Suprapubic skin (tissue), 4 donors: ENCODE measurements around the gene SNX6. TPM values are rescaled to one million over a fixed set of nuclear protein-coding genes. Genes with fewer than 3 reads are reported as not detected.

Experiments
- DNase-seq, 2 donors: peaks; one replicate each; pipeline ENCODE4 v3.0.0-alpha.2; 2019; ENCODE audit warnings: low spot score in 2 of 2
- H3K27ac ChIP-seq: fragments of 200-600 bp; sonication (generic); one replicate; pipeline ENCODE4 v1.5.1; 2019
- H3K27me3 ChIP-seq: fragments of 200-600 bp; sonication (generic); one replicate; pipeline ENCODE4 v1.5.1; 2019
- H3K36me3 ChIP-seq: fragments of 200-600 bp; sonication (generic); one replicate; pipeline ENCODE4 v1.5.1; 2019
- H3K4me1 ChIP-seq: fragments of 200-600 bp; sonication (generic); one replicate; pipeline ENCODE4 v1.5.1; 2019
- H3K4me3 ChIP-seq: fragments of 200-600 bp; sonication (generic); one replicate; pipeline ENCODE4 v1.5.1; 2019; ENCODE audit warnings: mild to moderate bottlenecking
- H3K9me3 ChIP-seq: fragments of 200-600 bp; sonication (generic); one replicate; pipeline ENCODE4 v1.5.1; 2019
- CTCF ChIP-seq, 2 donors: fragments of 200-600 bp in 1 of 2; fragments of 450-650 bp in 1 of 2; sonication (generic) in 1 of 2; IDR thresholded peaks; one replicate each; pipeline ENCODE4 v1.5.1; 2016 to 2019; ENCODE audit warnings: antibody characterized with exemption in 2 of 2, mild to moderate bottlenecking in 1 of 2, moderate library complexity in 1 of 2
- EP300 ChIP-seq: sonication (generic); formaldehyde crosslinking; IDR thresholded peaks from one replicate; pipeline ENCODE4 v1.6.1; 2017; ENCODE audit warnings: antibody characterized with exemption
- POLR2A ChIP-seq, 2 donors: fragments of 450-650 bp; IDR thresholded peaks; one replicate each; pipeline ENCODE4 v1.6.1; 2017; ENCODE audit warnings: antibody characterized with exemption in 2 of 2, mild to moderate bottlenecking in 2 of 2, moderate library complexity in 2 of 2
- POLR2AphosphoS5 ChIP-seq, 3 donors: sonication (generic); formaldehyde crosslinking; IDR thresholded peaks; one replicate each; pipeline ENCODE4 v1.6.1; 2017; ENCODE audit warnings: antibody characterized with exemption in 3 of 3
- WGBS: methylation state at CpG from one replicate; pipeline ENCODE4 v1.1.5; 2018; 5-methylcytosine and 5-hydroxymethylcytosine counted together
- total RNA-seq, 4 donors: library from RNA; depleted of rRNA; stranded (reverse); fragments of >200 nt; gene quantifications; one replicate each; pipeline ENCODE4 v1.1.0, GENCODE V29; 2016

SNX6 gene
- total RNA-seq, 4 donors from 2014 or later, result 51.7 to 89.1 (median 70.9) TPM

GRCh38 chr14:34619471-34619870 lies 10.5 kb downstream of the SNX6 start:
- DNase-seq, result no peak
- Histone ChIP-seq H3K4me1 (peaks cover 14% of the 10 kb centered on the region), H3K27ac (no peak overlapping the region), H3K9me3 (no peaks in the 10 kb centered on the region), H3K36me3 (peaks cover 35% of the 10 kb centered on the region), H3K27me3 (no peaks in the 10 kb centered on the region), H3K4me3 (no peak overlapping the region)
- 78% methylated on average over 3 of the region's 3 CpGs for WGBS
- no peak for TF ChIP-seq EP300

GRCh38 chr14:34616360-34616759 lies 13.6 kb downstream of the SNX6 start:
- H3K36me3 ChIP-seq, result peaks cover 34% of the 10 kb centered on the region
- WGBS, result 91% methylated on average over 6 of the region's 6 CpGs
- H3K27ac ChIP-seq, result no peak overlapping the region
- DNase-seq, result no peak
- no peak for TF ChIP-seq CTCF (IDR thresholded peaks at IDR 0.05)
- TF ChIP-seq POLR2AphosphoS5 (IDR thresholded peaks at IDR 0.05), result no peak
- no peak for TF ChIP-seq EP300
- no peak for TF ChIP-seq POLR2A (IDR thresholded peaks at IDR 0.05)
- no peaks in the 10 kb centered on the region for H3K27me3 ChIP-seq
- no peaks in the 10 kb centered on the region for H3K9me3 ChIP-seq
- no peaks in the 10 kb centered on the region for H3K4me1 ChIP-seq
- H3K4me3 ChIP-seq, result no peak overlapping the region

- no peak for DNase-seq
- Histone ChIP-seq H3K4me1 (no peaks in the 10 kb centered on the region), H3K4me3 (no peak overlapping the region), H3K36me3 (peaks cover 34% of the 10 kb centered on the region), H3K27ac (no peak overlapping the region), H3K27me3 (no peaks in the 10 kb centered on the region), H3K9me3 (no peaks in the 10 kb centered on the region)
- TF ChIP-seq CTCF (IDR thresholded peaks at IDR 0.05) (no peak), POLR2AphosphoS5 (IDR thresholded peaks at IDR 0.05) (no peak), EP300 (no peak), POLR2A (IDR thresholded peaks at IDR 0.05) (no peak)
- WGBS, result 97% methylated on average over 6 of the region's 6 CpGs
Observed at GRCh38 chr14:34615507-34615906, 14.4 kb downstream of the SNX6 start.

- TF ChIP-seq POLR2A (IDR thresholded peaks at IDR 0.05), result no peak
- no peak for TF ChIP-seq EP300
- no peak for TF ChIP-seq CTCF (IDR thresholded peaks at IDR 0.05)
- no peak for TF ChIP-seq POLR2AphosphoS5 (IDR thresholded peaks at IDR 0.05)
- H3K27me3 ChIP-seq, result no peaks in the 10 kb centered on the region
- no peaks in the 10 kb centered on the region for H3K4me1 ChIP-seq
- WGBS, result 95% methylated on average over 4 of the region's 4 CpGs
- H3K9me3 ChIP-seq, result no peaks in the 10 kb centered on the region
- no peak for DNase-seq
- H3K4me3 ChIP-seq, result no peak overlapping the region
- no peak overlapping the region for H3K27ac ChIP-seq
- peaks cover 30% of the 10 kb centered on the region for H3K36me3 ChIP-seq
Observed at GRCh38 chr14:34614638-34615037, 15.3 kb downstream of the SNX6 start.

GRCh38 chr14:34610101-34610500 lies 19.8 kb downstream of the SNX6 start:
- Histone ChIP-seq H3K27me3 (no peaks in the 10 kb centered on the region), H3K4me3 (no peak overlapping the region), H3K4me1 (no peaks in the 10 kb centered on the region), H3K9me3 (no peaks in the 10 kb centered on the region), H3K36me3 (peaks cover 54% of the 10 kb centered on the region), H3K27ac (no peak overlapping the region)
- no peak for DNase-seq
- 65% methylated on average over 3 of the region's 3 CpGs for WGBS
- TF ChIP-seq EP300, result no peak
- no peak for TF ChIP-seq POLR2A (IDR thresholded peaks at IDR 0.05)
- TF ChIP-seq POLR2AphosphoS5 (IDR thresholded peaks at IDR 0.05), result no peak
- no peak for TF ChIP-seq CTCF (IDR thresholded peaks at IDR 0.05)

GRCh38 chr14:34605461-34605860 lies 24.5 kb downstream of the SNX6 start:
- no peaks in the 10 kb centered on the region for H3K4me1 ChIP-seq
- no peak overlapping the region for H3K27ac ChIP-seq
- H3K36me3 ChIP-seq, result peaks cover 80% of the 10 kb centered on the region
- no peaks in the 10 kb centered on the region for H3K27me3 ChIP-seq
- WGBS, result 90% methylated on average over 2 of the region's 2 CpGs
- no peaks in the 10 kb centered on the region for H3K9me3 ChIP-seq
- DNase-seq, result no peak
- TF ChIP-seq EP300 (no peak), POLR2AphosphoS5 (IDR thresholded peaks at IDR 0.05) (no peak), POLR2A (IDR thresholded peaks at IDR 0.05) (no peak), CTCF (IDR thresholded peaks at IDR 0.05) (no peak)
- no peak overlapping the region for H3K4me3 ChIP-seq
